Osteoblast (primary cell): Measurements from ENCODE around the gene USP48. TPM values are rescaled to one million over a fixed set of nuclear protein-coding genes. Genes with fewer than 3 reads are reported as not detected.

Experiments
- DNase-seq: peaks from one replicate; pipeline ENCODE4 v3.0.0; 2011; ENCODE audit warnings: low spot score, mixed read lengths; ENCODE audit not compliant: insufficient read length; ENCODE audit errors: missing footprints
- H2AFZ ChIP-seq: 2 replicates; pipeline ENCODE4 v1.6.0; 2011; ENCODE audit warnings: mild to moderate bottlenecking, low read length
- H3K27ac ChIP-seq: 2 replicates; pipeline ENCODE4 v1.5.1; 2011; ENCODE audit warnings: mild to moderate bottlenecking, low read depth, low read length, moderate library complexity
- H3K27me3 ChIP-seq: 2 replicates; pipeline ENCODE4 v1.6.0; 2012; ENCODE audit warnings: mild to moderate bottlenecking, control low read depth, inconsistent platforms, low read length, moderate library complexity; ENCODE audit not compliant: insufficient read depth
- H3K36me3 ChIP-seq: 2 replicates; pipeline ENCODE4 v1.5.1; 2011; ENCODE audit warnings: mild to moderate bottlenecking, low read length, control low read depth, moderate library complexity; ENCODE audit not compliant: insufficient read depth
- H3K4me1 ChIP-seq: 2 replicates; pipeline ENCODE4 v1.5.1; 2011; ENCODE audit warnings: mild to moderate bottlenecking, low read length, control low read depth, moderate library complexity; ENCODE audit not compliant: insufficient read depth
- H3K4me2 ChIP-seq: 2 replicates; pipeline ENCODE4 v1.6.0; 2011; ENCODE audit warnings: mild to moderate bottlenecking, low read length; ENCODE audit not compliant: insufficient read depth
- H3K4me3 ChIP-seq: fragments of 200-600 bp; sonication (generic); 3 replicates; pipeline ENCODE4 v1.5.1; 2012; ENCODE audit warnings: mild to moderate bottlenecking, low read length, inconsistent platforms; ENCODE audit not compliant: insufficient read depth
- H3K79me2 ChIP-seq: 2 replicates; pipeline ENCODE4 v1.6.0; 2012; ENCODE audit warnings: mild to moderate bottlenecking, low read length, control low read depth, inconsistent platforms; ENCODE audit not compliant: insufficient read depth
- H3K9me3 ChIP-seq: 2 replicates; pipeline ENCODE4 v1.5.1; 2011; ENCODE audit warnings: low read depth, low read length, control low read depth
- H4K20me1 ChIP-seq: 2 replicates; pipeline ENCODE4 v1.6.0; 2012; ENCODE audit warnings: mild to moderate bottlenecking, low read length, control low read depth; ENCODE audit not compliant: insufficient read depth
- total RNA-seq: library from RNA; depleted of rRNA; stranded (reverse); fragments of >200 nt; gene quantifications from 2 replicates; pipeline ENCODE4 v1.2.3, GENCODE V29; 2012
- TF ChIP-seq, protein P1 (sequence below): IDR thresholded peaks from 2 replicates; pipeline ENCODE4 v1.5.1; 2011; ENCODE audit warnings: mild to moderate bottlenecking, low read depth, low read length, moderate library complexity; ENCODE audit errors: extremely low read depth

USP48 gene
- total RNA-seq, 1 donor, result 52.5 TPM

DNA sequence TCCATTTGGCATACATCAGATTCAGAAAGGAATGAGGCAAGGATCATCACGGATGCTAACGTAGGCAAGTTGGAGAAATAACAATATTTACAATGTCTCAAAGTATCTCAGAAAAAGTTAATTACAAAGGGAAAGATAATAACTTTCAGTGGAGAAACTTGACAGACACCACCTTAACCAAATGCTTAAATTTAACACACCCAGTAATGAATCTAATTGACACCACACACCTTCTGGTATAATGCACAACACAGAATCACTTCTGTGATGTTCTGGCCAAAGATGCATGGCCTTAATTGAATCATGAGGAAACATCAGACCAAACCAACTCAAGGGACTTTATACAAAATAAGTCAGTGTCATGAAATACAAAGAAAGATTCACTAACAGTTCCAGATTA, 23.1 kb downstream of the USP48 start:
- peaks cover 37% of the 10 kb centered on the region for H4K20me1 ChIP-seq
- H3K4me1 ChIP-seq, result peaks cover 14% of the 10 kb centered on the region
- no peak overlapping the region for H3K4me3 ChIP-seq
- TF ChIP-seq, protein P1, sequence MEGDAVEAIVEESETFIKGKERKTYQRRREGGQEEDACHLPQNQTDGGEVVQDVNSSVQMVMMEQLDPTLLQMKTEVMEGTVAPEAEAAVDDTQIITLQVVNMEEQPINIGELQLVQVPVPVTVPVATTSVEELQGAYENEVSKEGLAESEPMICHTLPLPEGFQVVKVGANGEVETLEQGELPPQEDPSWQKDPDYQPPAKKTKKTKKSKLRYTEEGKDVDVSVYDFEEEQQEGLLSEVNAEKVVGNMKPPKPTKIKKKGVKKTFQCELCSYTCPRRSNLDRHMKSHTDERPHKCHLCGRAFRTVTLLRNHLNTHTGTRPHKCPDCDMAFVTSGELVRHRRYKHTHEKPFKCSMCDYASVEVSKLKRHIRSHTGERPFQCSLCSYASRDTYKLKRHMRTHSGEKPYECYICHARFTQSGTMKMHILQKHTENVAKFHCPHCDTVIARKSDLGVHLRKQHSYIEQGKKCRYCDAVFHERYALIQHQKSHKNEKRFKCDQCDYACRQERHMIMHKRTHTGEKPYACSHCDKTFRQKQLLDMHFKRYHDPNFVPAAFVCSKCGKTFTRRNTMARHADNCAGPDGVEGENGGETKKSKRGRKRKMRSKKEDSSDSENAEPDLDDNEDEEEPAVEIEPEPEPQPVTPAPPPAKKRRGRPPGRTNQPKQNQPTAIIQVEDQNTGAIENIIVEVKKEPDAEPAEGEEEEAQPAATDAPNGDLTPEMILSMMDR, result no peak
- H3K36me3 ChIP-seq, result peaks cover 9% of the 10 kb centered on the region
- H3K4me2 ChIP-seq, result no peak overlapping the region
- H3K27ac ChIP-seq, result no peak overlapping the region
- no peaks in the 10 kb centered on the region for H3K9me3 ChIP-seq
- no peaks in the 10 kb centered on the region for H3K27me3 ChIP-seq
- peaks cover 73% of the 10 kb centered on the region for H3K79me2 ChIP-seq
- DNase-seq, result no peak
- H2AFZ ChIP-seq, result no peak overlapping the region

DNA sequence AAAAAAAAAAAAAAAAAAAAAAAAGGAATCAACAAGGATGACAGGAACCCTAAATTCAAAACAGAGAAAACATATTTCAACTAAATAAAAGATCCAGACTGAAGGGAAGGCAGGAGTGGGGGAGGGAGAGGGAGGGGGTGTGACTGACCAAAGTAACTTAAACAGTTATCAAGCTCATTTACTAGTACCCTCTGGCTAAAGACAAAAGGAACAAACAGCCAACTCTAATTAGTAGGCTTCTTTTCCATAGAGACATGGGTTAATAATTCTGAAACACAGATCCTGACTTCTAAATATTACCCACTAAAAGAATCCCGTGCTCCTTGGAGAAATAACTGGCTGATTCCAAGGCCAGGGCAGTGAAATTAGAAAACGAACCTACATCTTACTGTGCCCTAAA, 23.8 kb downstream of the USP48 start:
- Histone ChIP-seq H3K4me1 (peaks cover 9% of the 10 kb centered on the region), H3K4me3 (no peak overlapping the region), H3K36me3 (peaks cover 15% of the 10 kb centered on the region), H3K27me3 (no peaks in the 10 kb centered on the region), H3K27ac (no peak overlapping the region), H3K79me2 (peaks cover 69% of the 10 kb centered on the region), H3K4me2 (no peak overlapping the region), H3K9me3 (no peaks in the 10 kb centered on the region), H4K20me1 (peaks cover 32% of the 10 kb centered on the region), H2AFZ (no peak overlapping the region)
- TF ChIP-seq, protein P1, result no peak
- DNase-seq, result no peak

DNA sequence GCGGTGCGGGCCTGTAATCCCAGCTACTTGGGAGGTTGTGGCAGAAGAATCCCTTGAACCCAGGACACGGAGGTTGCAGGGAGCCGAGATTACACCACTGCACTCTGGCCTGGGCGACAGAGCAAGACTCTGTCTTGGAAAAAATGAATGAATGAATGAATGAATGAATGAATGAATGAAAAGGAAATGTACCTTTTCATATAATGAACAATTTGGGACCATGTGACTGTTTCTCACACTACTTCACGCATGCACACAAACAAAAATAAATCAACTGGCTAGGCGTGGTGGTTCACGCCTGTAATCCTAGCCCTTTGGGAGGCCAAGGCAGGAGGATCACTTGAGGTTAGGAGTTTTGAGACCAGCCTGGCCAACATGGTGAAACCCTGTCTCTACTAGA, 24.3 kb downstream of the USP48 start:
- no peak overlapping the region for H3K27ac ChIP-seq
- H3K9me3 ChIP-seq, result no peaks in the 10 kb centered on the region
- H3K4me1 ChIP-seq, result peaks cover 4% of the 10 kb centered on the region
- TF ChIP-seq, protein P1, result no peak
- H3K36me3 ChIP-seq, result peaks cover 20% of the 10 kb centered on the region
- no peak overlapping the region for H3K4me2 ChIP-seq
- peaks cover 64% of the 10 kb centered on the region for H3K79me2 ChIP-seq
- H4K20me1 ChIP-seq, result peaks cover 27% of the 10 kb centered on the region
- no peak overlapping the region for H2AFZ ChIP-seq
- H3K27me3 ChIP-seq, result no peaks in the 10 kb centered on the region
- H3K4me3 ChIP-seq, result no peak overlapping the region
- no peak for DNase-seq

DNA sequence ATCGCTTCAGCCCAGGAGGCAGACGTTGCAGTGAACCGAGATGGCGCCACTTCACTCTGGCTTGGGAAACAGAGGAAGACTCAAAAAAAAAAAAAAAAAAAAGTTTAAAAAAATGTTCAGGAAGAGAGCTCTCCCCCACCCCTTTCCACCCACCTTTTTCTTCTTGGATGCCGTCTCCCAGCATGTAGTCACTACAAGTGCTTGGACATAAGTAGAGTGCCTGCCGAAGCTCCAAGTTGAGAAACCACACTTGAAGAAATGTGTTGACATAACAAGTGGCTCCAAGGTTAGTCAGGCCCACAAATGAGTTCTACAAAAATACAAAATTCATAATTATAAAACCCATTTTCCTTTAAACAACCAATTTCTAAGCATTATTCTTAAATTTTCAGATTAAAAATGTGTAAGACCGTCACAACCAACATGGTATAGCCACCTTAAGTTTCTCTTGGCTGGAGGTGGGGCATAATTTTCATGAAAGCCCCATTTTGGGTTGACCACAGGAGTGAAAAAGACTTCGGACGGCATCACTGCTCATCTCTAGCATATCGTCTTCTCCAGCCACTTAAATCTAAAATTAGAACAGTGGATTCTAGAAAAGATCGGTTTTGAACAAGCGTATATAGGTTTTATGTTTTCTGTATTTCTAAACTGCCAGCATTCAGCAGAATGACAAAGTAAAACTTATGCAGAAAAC, 26.4 kb downstream of the USP48 start:
- Histone ChIP-seq H2AFZ (no peak overlapping the region), H3K9me3 (no peaks in the 10 kb centered on the region), H3K27ac (no peak overlapping the region), H3K4me3 (no peak overlapping the region), H3K4me1 (peaks cover 4% of the 10 kb centered on the region), H3K79me2 (peaks cover 45% of the 10 kb centered on the region), H3K36me3 (peaks cover 38% of the 10 kb centered on the region), H3K27me3 (no peaks in the 10 kb centered on the region), H3K4me2 (no peak overlapping the region), H4K20me1 (peaks cover 24% of the 10 kb centered on the region)
- TF ChIP-seq, protein P1, result no peak
- DNase-seq, result no peak
